Keratinocyte (primary cell): Measurements from ENCODE around the gene OLFM3. TPM values are rescaled to one million over a fixed set of nuclear protein-coding genes. Genes with fewer than 3 reads are reported as not detected.

Source experiments
- DNase-seq: peaks from one replicate; pipeline ENCODE4 v3.0.0-alpha.2; 2011; ENCODE audit warnings: low read depth, missing footprints, low spot score
- FAIRE-seq: peaks from 2 replicates; lab custom pipeline; 2011; peaks lifted over from hg19 to GRCh38; lab: Jason Lieb, UNC
- H2AFZ ChIP-seq: 2 replicates; pipeline ENCODE4 v1.6.0; 2012; ENCODE audit warnings: low read length, control low read depth, inconsistent platforms; ENCODE audit not compliant: control insufficient read depth
- H3K27ac ChIP-seq: 2 replicates; pipeline ENCODE4 v1.5.1; 2011; ENCODE audit warnings: low read length; ENCODE audit not compliant: control insufficient read depth, insufficient read depth
- H3K27me3 ChIP-seq: 3 replicates; pipeline ENCODE4 v1.6.0; 2011; ENCODE audit warnings: low read length; ENCODE audit not compliant: control insufficient read depth, insufficient read depth; ENCODE audit errors: extremely low read depth
- H3K36me3 ChIP-seq, 2 experiments: 2 replicates in 1 of 2; 3 replicates in 1 of 2; pipeline ENCODE4 v1.5.1; 2011; ENCODE audit warnings: low read length in 2 of 2, mild to moderate bottlenecking in 1 of 2; ENCODE audit not compliant: control insufficient read depth in 2 of 2, insufficient read depth in 2 of 2; ENCODE audit errors: extremely low read depth in 1 of 2
- H3K4me1 ChIP-seq: 3 replicates; pipeline ENCODE4 v1.5.1; 2011; ENCODE audit warnings: low read length; ENCODE audit not compliant: control insufficient read depth, insufficient read depth; ENCODE audit errors: extremely low read depth
- H3K4me2 ChIP-seq: 3 replicates; pipeline ENCODE4 v1.6.0; 2011; ENCODE audit warnings: low read depth, low read length; ENCODE audit not compliant: control insufficient read depth, insufficient read depth; ENCODE audit errors: extremely low read depth
- H3K4me3 ChIP-seq, 3 experiments: fragments of 200-600 bp in 1 of 3; sonication (generic) in 1 of 3; 2 replicates in 2 of 3; 3 replicates in 1 of 3; pipeline ENCODE4 v1.5.1; 2011 to 2016; ENCODE audit warnings: low read length in 3 of 3, mild to moderate bottlenecking in 3 of 3, control low read depth in 2 of 3, inconsistent platforms in 1 of 3, low read depth in 1 of 3, mixed read lengths in 1 of 3, mixed run types in 1 of 3, moderate library complexity in 1 of 3; ENCODE audit not compliant: control insufficient read depth in 2 of 3, insufficient read depth in 2 of 3; ENCODE audit errors: extremely low read depth in 1 of 3
- H3K79me2 ChIP-seq: 2 replicates; pipeline ENCODE4 v1.6.0; 2012; ENCODE audit warnings: low read length; ENCODE audit not compliant: control insufficient read depth, insufficient read depth
- H3K9ac ChIP-seq: 3 replicates; pipeline ENCODE4 v1.6.0; 2011; ENCODE audit warnings: low read length; ENCODE audit not compliant: control insufficient read depth, insufficient read depth; ENCODE audit errors: extremely low read depth
- H3K9me1 ChIP-seq: 3 replicates; pipeline ENCODE4 v1.6.0; 2011; ENCODE audit warnings: low read length; ENCODE audit not compliant: control insufficient read depth, insufficient read depth; ENCODE audit errors: extremely low read depth
- H3K9me3 ChIP-seq: 2 replicates; pipeline ENCODE4 v1.5.1; 2012; ENCODE audit warnings: low read depth, low read length; ENCODE audit not compliant: control insufficient read depth
- H4K20me1 ChIP-seq: 3 replicates; pipeline ENCODE4 v1.6.0; 2011; ENCODE audit warnings: low read length; ENCODE audit not compliant: control insufficient read depth, insufficient read depth; ENCODE audit errors: extremely low read depth
- CTCF ChIP-seq, 3 experiments: IDR thresholded peaks in 1 of 3; conservative IDR thresholded peaks in 1 of 3; optimal IDR thresholded peaks in 1 of 3; 2 replicates in 2 of 3; 3 replicates in 1 of 3; pipeline versions ENCODE3 to v1.5.1; 2011; ENCODE audit warnings: low read length in 3 of 3, mild to moderate bottlenecking in 3 of 3, moderate library complexity in 2 of 3, control low read depth in 1 of 3, inconsistent platforms in 1 of 3; ENCODE audit not compliant: insufficient read depth in 2 of 3; ENCODE audit errors: extremely low read depth in 1 of 3
- EZH2 ChIP-seq: IDR thresholded peaks from one replicate; pipeline ENCODE4 v1.6.1; 2012; ENCODE audit warnings: inconsistent platforms, mild to moderate bottlenecking, low read length, moderate library complexity
- dilution Hi-C: fragments of 300-500 bp; cut with MboI; formaldehyde crosslinking; loops from one replicate; pipeline ENCODE4 v1.7.0; 2020; ENCODE audit warnings: low sequenced_read_pairs; ENCODE audit not compliant: extremely low pct_ligation_motif_present
- polyA plus RNA-seq, 5 experiments: library from polyadenylated mRNA; depleted of rRNA in 3 of 5; stranded (reverse) in 3 of 5; stranded (forward) in 1 of 5; unstranded in 1 of 5; fragments of >200 nt; gene quantifications; 1 replicate in 1 of 5; 2 replicates in 3 of 5; 3 replicates in 1 of 5; pipeline versions ENCODE4 v1.2.1 to v1.2.3, GENCODE V29; 2011 to 2012; ENCODE audit warnings: missing spikeins in 2 of 5, low read depth in 1 of 5, low replicate concordance in 1 of 5

Gene OLFM3
- polyA plus RNA-seq, 1 donor (not counting 4 experiments of a cell fraction or from before 2014, with no cell fraction given) = not detected

GRCh38 chr1:101945884-101946283, 50.8 kb downstream of the OLFM3 start:
- Histone ChIP-seq H3K4me2 (no peak overlapping the region), H2AFZ (no peak overlapping the region), H3K4me1 (no peaks in the 10 kb centered on the region), H3K9me1 (no peaks in the 10 kb centered on the region), H4K20me1 (no peaks in the 10 kb centered on the region), H3K27ac (no peak overlapping the region), H3K9ac (no peak overlapping the region), H3K27me3 (no peaks in the 10 kb centered on the region), H3K4me3 (no peak overlapping the region), H3K9me3 (no peaks in the 10 kb centered on the region), H3K36me3 (no peaks in the 10 kb centered on the region), H3K79me2 (no peaks in the 10 kb centered on the region)
- no peak for DNase-seq
- FAIRE-seq = no peak
- dilution Hi-C loops = no loop called here
- TF ChIP-seq CTCF (optimal IDR thresholded peaks at IDR 0.05 in 1 of 3, IDR thresholded peaks at IDR 0.05 in 1 of 3, conservative IDR thresholded peaks at IDR 0.05 in 1 of 3; ENCODE audit: extremely low read depth in 1 of 3, insufficient read depth in 2 of 3, low read length in 3 of 3) = no peak
- TF ChIP-seq EZH2 = no peak

GRCh38 chr1:101943237-101943636, 53.5 kb downstream of the OLFM3 start:
- H3K9me1 ChIP-seq = no peaks in the 10 kb centered on the region
- no peak overlapping the region for H3K27ac ChIP-seq
- H2AFZ ChIP-seq = no peak overlapping the region
- H4K20me1 ChIP-seq = no peaks in the 10 kb centered on the region
- no peaks in the 10 kb centered on the region for H3K4me1 ChIP-seq
- DNase-seq = no peak
- H3K27me3 ChIP-seq = no peaks in the 10 kb centered on the region
- H3K9ac ChIP-seq = no peak overlapping the region
- H3K9me3 ChIP-seq = no peaks in the 10 kb centered on the region
- H3K4me3 ChIP-seq = no peak overlapping the region
- H3K79me2 ChIP-seq = no peaks in the 10 kb centered on the region
- TF ChIP-seq EZH2 = no peak
- no peak for TF ChIP-seq CTCF (optimal IDR thresholded peaks at IDR 0.05 in 1 of 3, IDR thresholded peaks at IDR 0.05 in 1 of 3, conservative IDR thresholded peaks at IDR 0.05 in 1 of 3; ENCODE audit: extremely low read depth in 1 of 3, insufficient read depth in 2 of 3, low read length in 3 of 3)
- no peak overlapping the region for H3K4me2 ChIP-seq
- no peaks in the 10 kb centered on the region for H3K36me3 ChIP-seq
- no peak for FAIRE-seq
- dilution Hi-C loops = no loop called here
